Central memory CD8-positive, alpha-beta T cell (primary cell): ENCODE results near the gene RSL24D1.

Source experiments
- ATAC-seq: fragments of 150-1000 bp; cut with Tn5 transposase; replicated peaks from 2 replicates; pipeline ENCODE4 v1.10.0; 2022; ENCODE audit warnings: mild to moderate bottlenecking, moderate FRiP score, moderate number of reproducible peaks; ENCODE audit not compliant: poor library complexity, severe bottlenecking; ENCODE audit errors: extremely low read depth
- DNase-seq, 2 donors: peaks; one replicate each; pipeline ENCODE4 v3.0.0; 2021; ENCODE audit warnings: low spot score in 2 of 2
- H3K27ac Mint-ChIP-seq: one replicate; pipeline ENCODE4 v1.8.0; 2022; ENCODE audit warnings: low read depth, mild to moderate bottlenecking, moderate library complexity, mixed read lengths
- H3K27me3 Mint-ChIP-seq: one replicate; pipeline ENCODE4 v1.8.0; 2022; ENCODE audit warnings: mixed read lengths
- H3K36me3 Mint-ChIP-seq: one replicate; pipeline ENCODE4 v1.8.0; 2022; ENCODE audit warnings: mild to moderate bottlenecking, moderate library complexity, mixed read lengths; ENCODE audit not compliant: insufficient read depth
- H3K4me1 Mint-ChIP-seq: one replicate; pipeline ENCODE4 v1.8.0; 2022; ENCODE audit warnings: mixed read lengths
- H3K4me3 Mint-ChIP-seq: one replicate; pipeline ENCODE4 v1.8.0; 2022; ENCODE audit warnings: mild to moderate bottlenecking, moderate library complexity, mixed read lengths
- H3K9me3 Mint-ChIP-seq: one replicate; pipeline ENCODE4 v1.8.0; 2022; ENCODE audit warnings: mixed read lengths

The RSL24D1 gene

DNA sequence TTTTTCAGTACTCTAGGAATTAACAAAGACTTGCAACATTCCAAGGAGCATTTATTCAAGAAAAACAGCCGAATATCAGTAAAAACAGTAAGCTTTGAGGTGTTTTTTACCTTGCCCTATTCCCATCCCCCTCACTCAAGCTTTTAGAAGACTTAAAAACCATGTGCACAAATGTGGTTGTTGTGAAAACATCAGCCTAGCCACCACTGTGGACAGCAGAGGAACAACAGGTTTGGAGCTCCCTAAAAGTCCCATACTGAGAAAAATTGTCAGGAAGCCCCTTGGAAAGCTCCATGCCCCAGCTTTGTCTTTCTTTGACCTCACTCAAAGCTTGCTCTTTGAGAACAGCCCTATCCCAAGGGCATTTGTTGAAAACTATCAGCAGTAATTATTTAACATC, 34.7 kb upstream of the RSL24D1 start:
- H3K27me3 Mint-ChIP-seq: no peaks in the 10 kb centered on the region
- H3K27ac Mint-ChIP-seq: peak overlapping the region; percentile 84
- peaks cover 41% of the 10 kb centered on the region for H3K4me1 Mint-ChIP-seq
- ATAC-seq: peak; percentile 32
- H3K4me3 Mint-ChIP-seq: no peak overlapping the region
- H3K36me3 Mint-ChIP-seq: peaks cover 28% of the 10 kb centered on the region
- no peaks in the 10 kb centered on the region for H3K9me3 Mint-ChIP-seq
- DNase-seq: no peak

DNA sequence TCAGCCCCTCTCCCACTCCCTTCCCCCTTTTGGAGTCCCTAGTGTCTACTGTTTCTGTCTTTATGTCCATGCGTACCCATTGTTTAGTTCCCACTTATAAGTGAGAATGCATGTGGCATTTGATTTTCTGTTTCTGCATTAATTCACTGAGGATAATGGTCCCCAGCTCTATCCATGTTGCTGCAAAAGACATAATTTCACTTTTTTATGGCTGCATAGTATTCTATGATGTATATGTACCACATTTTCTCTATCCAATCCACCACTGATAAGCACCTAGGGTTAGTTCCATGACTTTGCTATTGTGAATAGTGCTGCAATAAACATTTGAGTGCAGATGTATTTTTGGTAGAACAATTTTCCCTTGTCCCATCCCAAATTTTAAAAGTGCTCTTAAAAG, 34.2 kb upstream of the RSL24D1 start:
- no peaks in the 10 kb centered on the region for H3K27me3 Mint-ChIP-seq
- no peaks in the 10 kb centered on the region for H3K9me3 Mint-ChIP-seq
- no peak for ATAC-seq
- peaks cover 38% of the 10 kb centered on the region for H3K4me1 Mint-ChIP-seq
- peaks cover 31% of the 10 kb centered on the region for H3K36me3 Mint-ChIP-seq
- H3K27ac Mint-ChIP-seq: peak overlapping the region; percentile 84
- no peak for DNase-seq
- H3K4me3 Mint-ChIP-seq: peak overlapping the region; percentile 61

DNA sequence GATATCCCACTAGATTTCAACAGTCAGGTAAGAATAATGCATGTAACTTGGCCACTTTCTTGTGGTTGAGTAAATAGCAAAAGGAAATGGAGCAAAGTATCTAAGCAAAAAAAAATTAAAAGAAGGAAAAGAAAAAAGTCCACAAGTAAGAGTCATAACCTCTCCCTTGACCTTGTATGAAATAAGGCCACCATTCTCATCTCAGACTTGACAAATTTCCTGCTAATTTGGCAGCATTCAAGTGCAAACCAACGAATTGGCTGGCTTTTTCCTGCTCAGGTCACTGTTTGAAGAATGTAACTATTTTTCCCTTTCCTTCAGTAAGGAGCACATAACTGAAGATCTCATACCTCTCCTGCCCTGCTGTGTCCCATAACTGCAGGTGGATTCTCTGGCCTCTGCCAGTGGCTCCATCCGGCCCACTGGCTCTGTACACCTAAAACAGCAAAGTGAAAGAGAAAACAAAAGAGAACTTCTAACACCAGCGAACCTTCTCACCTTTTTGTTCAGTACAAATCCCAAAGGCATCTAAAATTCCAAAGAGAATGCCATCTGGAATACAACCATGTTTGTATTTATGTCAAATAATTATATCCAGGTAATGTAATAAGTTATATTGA, 33.4 kb upstream of the RSL24D1 start:
- H3K9me3 Mint-ChIP-seq: no peaks in the 10 kb centered on the region
- peaks cover 40% of the 10 kb centered on the region for H3K4me1 Mint-ChIP-seq
- ATAC-seq (peak; percentile 28), DNase-seq (no peak)
- peak overlapping the region; percentile 84 for H3K27ac Mint-ChIP-seq
- H3K36me3 Mint-ChIP-seq: peaks cover 33% of the 10 kb centered on the region
- peak overlapping the region; percentile 61 for H3K4me3 Mint-ChIP-seq
- no peaks in the 10 kb centered on the region for H3K27me3 Mint-ChIP-seq

DNA sequence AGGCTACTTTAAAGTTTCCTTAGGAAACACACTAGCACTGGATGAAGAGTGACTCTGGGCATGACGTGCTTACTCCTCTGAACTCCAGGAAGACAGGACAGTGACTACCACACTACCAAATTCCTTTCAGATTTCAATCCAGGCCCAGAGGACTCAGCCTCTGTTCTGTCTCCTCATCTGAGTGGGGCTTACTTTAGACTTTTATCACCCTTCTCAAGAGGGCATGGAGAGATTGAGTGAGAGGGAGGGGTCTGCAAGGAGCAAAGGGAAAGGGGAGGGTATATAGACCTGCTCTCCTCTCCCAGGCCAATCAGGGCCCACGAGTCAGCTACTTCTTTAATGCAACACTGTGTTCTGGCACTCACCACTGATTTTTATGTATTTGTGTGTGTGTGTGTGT, 29.4 kb upstream of the RSL24D1 start:
- no peak for ATAC-seq
- no peak overlapping the region for H3K27ac Mint-ChIP-seq
- H3K4me1 Mint-ChIP-seq: peaks cover 51% of the 10 kb centered on the region
- no peaks in the 10 kb centered on the region for H3K27me3 Mint-ChIP-seq
- H3K4me3 Mint-ChIP-seq: no peak overlapping the region
- no peak for DNase-seq
- peaks cover 32% of the 10 kb centered on the region for H3K36me3 Mint-ChIP-seq
- H3K9me3 Mint-ChIP-seq: no peaks in the 10 kb centered on the region

DNA sequence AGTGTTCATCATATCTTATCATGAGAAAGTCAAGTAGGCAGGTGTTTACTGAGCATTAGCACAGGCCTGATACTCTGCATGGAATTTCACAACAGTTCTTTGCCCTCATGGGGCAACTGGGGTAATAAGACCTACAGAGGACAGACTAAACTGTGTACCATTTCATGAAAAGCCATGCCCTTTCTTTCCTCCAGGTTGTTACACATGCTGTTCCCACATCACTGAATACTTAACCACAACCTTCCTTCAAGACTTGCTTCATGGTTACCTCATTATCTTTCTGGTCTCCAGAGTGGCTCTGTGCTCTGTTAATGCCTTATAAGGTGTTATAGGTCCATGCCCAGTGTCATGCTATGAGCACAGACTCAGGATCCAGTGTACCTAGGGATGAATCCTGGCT, 28.2 kb upstream of the RSL24D1 start:
- DNase-seq: no peak
- H3K4me1 Mint-ChIP-seq: peaks cover 45% of the 10 kb centered on the region

DNA sequence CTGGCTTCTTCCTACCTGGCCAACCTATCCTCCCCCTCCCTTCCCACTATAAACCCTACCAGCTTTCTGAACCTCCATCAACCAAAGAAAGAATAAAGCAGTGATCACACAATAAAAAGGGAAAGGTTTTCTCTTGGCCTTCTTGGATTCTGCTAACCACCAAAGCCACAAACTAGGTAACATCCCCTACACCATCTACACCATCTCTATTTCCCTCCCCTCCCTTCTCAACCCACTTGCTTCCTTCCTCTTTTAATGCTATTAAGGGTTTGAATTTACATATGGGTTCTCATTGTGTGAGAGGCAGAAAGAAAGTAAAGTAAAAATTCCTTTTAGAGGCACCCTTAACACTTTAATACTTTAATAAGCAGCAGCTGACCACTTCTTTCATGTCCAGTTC, 25.8 kb upstream of the RSL24D1 start:
- Mint-ChIP-seq H3K27ac (peak overlapping the region; percentile 78), H3K4me3 (peak overlapping the region; percentile 46), H3K4me1 (peaks cover 65% of the 10 kb centered on the region), H3K9me3 (no peaks in the 10 kb centered on the region), H3K36me3 (peaks cover 28% of the 10 kb centered on the region), H3K27me3 (no peaks in the 10 kb centered on the region)
- ATAC-seq (peak; percentile 50), DNase-seq (no peak)

More for the DNA sequence above, 28.2 kb upstream of the RSL24D1 start:
- peak overlapping the region; percentile 1 for H3K27ac Mint-ChIP-seq
- H3K36me3 Mint-ChIP-seq: peaks cover 29% of the 10 kb centered on the region
- ATAC-seq: peak; percentile 61
- no peak overlapping the region for H3K4me3 Mint-ChIP-seq
- H3K27me3 Mint-ChIP-seq: no peaks in the 10 kb centered on the region
- H3K9me3 Mint-ChIP-seq: no peaks in the 10 kb centered on the region

DNA sequence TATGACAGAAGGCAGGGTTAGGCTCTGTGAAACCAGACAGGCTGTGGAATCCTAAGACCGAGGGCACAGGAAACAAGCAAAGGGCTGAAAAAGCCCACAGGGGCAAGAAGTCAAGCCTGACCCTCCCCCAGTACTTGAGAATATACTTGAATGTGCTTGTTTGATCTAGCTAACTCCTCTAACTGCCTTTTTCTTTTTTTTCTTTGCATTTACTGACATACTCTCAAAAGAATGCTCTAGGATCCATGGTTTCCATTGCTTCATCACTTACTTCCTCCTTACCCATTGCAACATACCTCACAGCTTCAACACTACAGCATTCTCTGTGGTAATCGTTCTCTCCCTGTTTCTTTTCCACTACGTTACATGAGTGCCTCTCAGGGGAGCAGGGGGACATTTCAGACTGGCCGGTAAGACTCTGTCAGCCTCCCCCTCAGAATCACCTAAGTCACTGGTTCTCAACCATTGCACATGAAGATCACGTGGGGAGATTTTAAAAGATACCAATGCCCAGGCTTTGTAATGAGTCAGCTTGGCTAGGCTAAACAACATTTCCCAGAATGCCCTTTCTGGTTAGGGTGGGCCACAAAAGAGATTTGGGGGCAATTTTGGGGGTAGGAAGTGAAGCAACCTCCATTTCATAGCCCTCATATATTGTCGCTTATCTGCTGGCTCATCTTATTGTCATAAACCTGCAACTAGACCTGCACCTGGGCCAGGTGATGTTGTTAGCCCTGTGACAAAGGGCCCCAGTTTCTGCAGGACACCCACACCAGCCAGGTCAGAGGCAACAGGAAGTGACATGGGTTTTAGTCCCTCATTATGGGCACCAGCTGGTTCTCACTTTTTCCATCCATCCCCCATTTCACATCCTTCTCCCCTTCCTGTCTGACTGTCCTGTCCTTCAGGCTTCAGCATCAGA, 24.6 kb upstream of the RSL24D1 start:
- H3K4me1 Mint-ChIP-seq: peaks cover 65% of the 10 kb centered on the region
- H3K27ac Mint-ChIP-seq: peak overlapping the region; percentile 78
- DNase-seq (no peak), ATAC-seq (peak; percentile 8)
- H3K4me3 Mint-ChIP-seq: peak overlapping the region; percentile 46
- H3K9me3 Mint-ChIP-seq: no peaks in the 10 kb centered on the region
- no peaks in the 10 kb centered on the region for H3K27me3 Mint-ChIP-seq
- H3K36me3 Mint-ChIP-seq: peaks cover 20% of the 10 kb centered on the region

DNA sequence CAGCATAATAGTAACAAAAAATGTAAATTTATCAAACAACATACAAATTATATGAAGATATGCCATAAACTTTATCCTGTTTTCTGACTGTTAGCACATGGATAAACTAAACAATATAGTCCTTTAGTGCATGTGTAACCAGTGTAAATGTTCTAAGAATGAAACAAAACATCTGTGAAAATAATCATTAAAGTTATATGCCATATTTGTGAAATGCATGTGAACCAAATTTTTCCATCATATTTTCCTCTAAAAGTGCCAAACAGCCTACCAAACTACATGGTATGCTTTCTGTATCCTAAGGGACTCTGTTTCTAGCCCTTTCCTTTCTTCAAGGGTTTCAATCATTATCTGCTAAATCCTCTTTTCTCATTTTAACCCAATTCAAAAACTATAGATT, 23.9 kb upstream of the RSL24D1 start:
- DNase-seq (no peak), ATAC-seq (no peak)
- no peaks in the 10 kb centered on the region for H3K9me3 Mint-ChIP-seq
- no peaks in the 10 kb centered on the region for H3K27me3 Mint-ChIP-seq
- H3K4me3 Mint-ChIP-seq: peak overlapping the region; percentile 28
- H3K4me1 Mint-ChIP-seq: peaks cover 61% of the 10 kb centered on the region
- H3K27ac Mint-ChIP-seq: peak overlapping the region; percentile 78
- H3K36me3 Mint-ChIP-seq: peaks cover 16% of the 10 kb centered on the region

DNA sequence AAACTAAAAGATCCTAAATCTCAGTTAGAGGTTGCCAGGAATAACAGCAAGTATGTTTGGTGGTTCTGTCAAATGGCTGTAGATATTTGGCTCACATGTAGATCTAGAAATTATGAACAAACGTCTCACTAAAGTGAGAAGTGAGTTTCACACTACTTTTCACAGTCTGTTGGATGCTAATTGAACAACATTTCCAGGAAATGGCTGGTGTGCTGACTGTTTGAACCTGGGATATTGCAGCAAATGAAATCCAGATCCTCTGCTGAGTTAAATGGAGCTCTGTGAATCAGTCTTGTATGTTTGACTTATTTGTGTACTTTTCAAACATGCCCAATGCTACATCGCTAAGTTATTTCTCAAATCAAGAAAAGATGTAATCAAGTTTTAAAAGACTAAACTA, 21.3 kb upstream of the RSL24D1 start:
- Mint-ChIP-seq H3K4me3 (no peak overlapping the region), H3K36me3 (peaks cover 19% of the 10 kb centered on the region), H3K4me1 (peaks cover 48% of the 10 kb centered on the region)

DNA sequence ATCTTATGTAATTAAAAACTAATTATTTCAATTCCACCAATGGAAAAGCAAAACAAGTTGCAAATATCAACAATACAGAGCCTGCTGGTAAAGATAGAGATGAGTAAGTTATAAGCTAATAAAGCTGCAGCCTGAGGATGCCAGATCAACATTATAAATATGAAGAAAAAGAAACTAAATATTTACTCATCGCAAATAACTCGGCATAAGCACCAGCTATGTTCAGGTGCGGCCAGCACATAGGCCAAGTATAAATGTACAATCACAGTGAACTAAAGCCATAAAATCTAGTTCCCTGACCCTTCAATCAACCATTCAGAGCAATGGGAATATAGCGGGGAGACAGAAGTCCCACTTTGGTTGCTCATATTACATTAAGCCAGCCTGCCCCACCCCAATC, 7.7 kb upstream of the RSL24D1 start:
- no peak overlapping the region for H3K4me3 Mint-ChIP-seq
- H3K27ac Mint-ChIP-seq: no peak overlapping the region
- no peak for DNase-seq
- H3K4me1 Mint-ChIP-seq: peaks cover 4% of the 10 kb centered on the region
- peaks cover 29% of the 10 kb centered on the region for H3K36me3 Mint-ChIP-seq
- no peak for ATAC-seq
- H3K9me3 Mint-ChIP-seq: no peaks in the 10 kb centered on the region
- no peaks in the 10 kb centered on the region for H3K27me3 Mint-ChIP-seq

More for the DNA sequence above, 21.3 kb upstream of the RSL24D1 start:
- DNase-seq (no peak), ATAC-seq (no peak)
- H3K27ac Mint-ChIP-seq: peak overlapping the region; percentile 78
- no peaks in the 10 kb centered on the region for H3K27me3 Mint-ChIP-seq
- no peaks in the 10 kb centered on the region for H3K9me3 Mint-ChIP-seq

DNA sequence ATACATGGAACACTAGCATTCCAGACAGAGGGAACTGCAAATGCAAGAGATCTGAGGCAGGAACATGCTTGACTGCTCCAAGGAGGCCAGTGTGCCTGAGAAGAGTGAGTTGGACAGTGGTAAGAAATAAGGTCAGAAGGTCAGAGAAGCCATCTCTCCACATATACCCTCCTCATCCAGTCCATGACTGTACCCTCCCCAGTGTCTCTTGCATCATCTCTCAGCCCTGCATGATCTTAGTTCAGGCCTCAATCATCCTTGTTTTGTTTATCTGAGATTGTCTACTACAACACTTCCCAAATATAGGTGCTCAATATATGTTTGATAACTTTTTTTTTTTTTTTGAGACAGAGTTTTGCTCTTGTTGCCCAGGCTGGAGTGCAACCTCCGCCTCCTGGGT, 5.5 kb upstream of the RSL24D1 start:
- Mint-ChIP-seq H3K4me3 (no peak overlapping the region), H3K36me3 (peaks cover 30% of the 10 kb centered on the region)

DNA sequence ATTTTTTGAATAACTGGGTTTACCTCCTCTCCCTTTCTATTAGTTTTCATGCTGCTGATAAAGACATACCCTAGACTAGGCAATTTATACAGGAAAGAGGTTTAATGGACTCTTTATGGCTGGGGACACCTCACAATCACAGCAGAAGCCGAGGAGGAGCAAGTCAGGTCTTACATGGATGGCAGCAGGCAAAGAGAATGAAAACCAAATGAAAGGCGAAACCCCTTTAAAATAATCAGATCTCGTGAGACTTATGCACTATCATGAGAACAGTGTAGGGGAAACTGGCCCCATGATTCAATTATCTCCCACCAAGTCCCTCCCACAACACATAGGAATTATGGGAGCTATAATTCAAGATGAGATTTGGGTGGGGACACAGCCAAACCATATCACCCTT, 2.0 kb upstream of the RSL24D1 start:
- Mint-ChIP-seq H3K9me3 (no peaks in the 10 kb centered on the region), H3K4me3 (peak overlapping the region; percentile 26), H3K4me1 (peaks cover 5% of the 10 kb centered on the region), H3K27ac (no peak overlapping the region), H3K36me3 (peaks cover 21% of the 10 kb centered on the region), H3K27me3 (no peaks in the 10 kb centered on the region)
- ATAC-seq (no peak), DNase-seq (no peak)

More for the DNA sequence above, 5.5 kb upstream of the RSL24D1 start:
- H3K27ac Mint-ChIP-seq: no peak overlapping the region
- no peak for DNase-seq
- no peaks in the 10 kb centered on the region for H3K27me3 Mint-ChIP-seq
- H3K4me1 Mint-ChIP-seq: peaks cover 5% of the 10 kb centered on the region
- ATAC-seq: no peak
- H3K9me3 Mint-ChIP-seq: no peaks in the 10 kb centered on the region

DNA sequence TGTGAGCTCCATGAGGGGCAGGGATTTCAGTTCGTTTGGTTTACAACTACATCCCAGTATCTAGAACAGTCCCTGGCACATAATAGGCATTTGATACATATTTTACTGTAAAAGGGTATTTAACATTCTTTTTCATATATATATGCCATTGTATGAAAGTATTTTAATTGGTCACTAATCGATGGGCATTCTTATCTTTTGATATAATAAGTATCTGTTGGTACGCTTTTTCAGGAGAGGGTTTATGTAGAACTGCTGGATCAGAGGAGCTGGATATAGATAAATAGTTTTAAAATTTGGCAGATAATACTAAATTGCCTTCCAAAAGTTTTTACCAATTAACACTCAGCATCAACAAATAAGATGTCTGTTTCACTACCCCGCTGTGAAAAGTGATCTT, 978 bp upstream of the RSL24D1 start:
- Mint-ChIP-seq H3K9me3 (no peaks in the 10 kb centered on the region), H3K27ac (no peak overlapping the region), H3K27me3 (no peaks in the 10 kb centered on the region), H3K4me1 (peaks cover 12% of the 10 kb centered on the region), H3K36me3 (peaks cover 15% of the 10 kb centered on the region), H3K4me3 (no peak overlapping the region)
- ATAC-seq: no peak
- DNase-seq: no peak
